HG02938 (cell line): Measurements from ENCODE around the gene GZF1.

ENCODE experiments used
- ATAC-seq: cut with Tn5 transposase; IDR thresholded peaks from one replicate; pipeline ENCODE4 v1.9.1; 2021; ENCODE audit warnings: mild to moderate bottlenecking, moderate library complexity; ENCODE audit not compliant: unreplicated experiment

GZF1 gene

GRCh38 chr20:23368316-23369071, 6.5 kb downstream of the GZF1 start:
- no peak for ATAC-seq

GRCh38 chr20:23369072-23369823, 7.3 kb downstream of the GZF1 start:
- no peak for ATAC-seq

- no peak for ATAC-seq
Measured at GRCh38 chr20:23370274-23370673, 8.3 kb downstream of the GZF1 start.

- no peak for ATAC-seq
Measured at GRCh38 chr20:23370873-23371272, 8.9 kb downstream of the GZF1 start.

- no peak for ATAC-seq
Measured at GRCh38 chr20:23371496-23371895, 9.5 kb downstream of the GZF1 start.

- ATAC-seq: no peak
Measured at GRCh38 chr20:23374441-23374840, 12.5 kb downstream of the GZF1 start.

GRCh38 chr20:23375827-23376226, 13.8 kb downstream of the GZF1 start:
- no peak for ATAC-seq

- ATAC-seq: no peak
Measured at GRCh38 chr20:23379772-23380171, 17.8 kb downstream of the GZF1 start.

- no peak for ATAC-seq
Measured at GRCh38 chr20:23381876-23382275, 19.9 kb downstream of the GZF1 start.

GRCh38 chr20:23386304-23387117, 24.5 kb downstream of the GZF1 start:
- no peak for ATAC-seq

- ATAC-seq: no peak
Measured at GRCh38 chr20:23387118-23387443, 25.1 kb downstream of the GZF1 start.

GRCh38 chr20:23390091-23390774, 28.3 kb downstream of the GZF1 start:
- ATAC-seq: no peak

GRCh38 chr20:23391707-23392310, 29.8 kb downstream of the GZF1 start:
- ATAC-seq: no peak

GRCh38 chr20:23393996-23394775, 32.2 kb downstream of the GZF1 start:
- no peak for ATAC-seq

- no peak for ATAC-seq
Measured at GRCh38 chr20:23396950-23397627, 35.1 kb downstream of the GZF1 start.

GRCh38 chr20:23397961-23398360, 36.0 kb downstream of the GZF1 start:
- ATAC-seq: no peak

- peak; percentile 72 for ATAC-seq
Measured at GRCh38 chr20:23399568-23400241, 37.7 kb downstream of the GZF1 start.

GRCh38 chr20:23401051-23401450, 39.1 kb downstream of the GZF1 start:
- no peak for ATAC-seq

- ATAC-seq: no peak
Measured at GRCh38 chr20:23403751-23404150, 41.8 kb downstream of the GZF1 start.
